ENCODE measurements around the gene LOC128125822.

LOC128125822 gene

GRCh38 chr6:63549076-63549475, 23.2 kb upstream of the LOC128125822 start:
- Histone ChIP-seq H3K9me3 (no peaks in the 10 kb centered on the region), H3K27ac (no peak overlapping the region), H3K4me1 (no peaks in the 10 kb centered on the region), H3K4me3 (no peak overlapping the region), H3K27me3 (no peaks in the 10 kb centered on the region), H3K36me3 (no peaks in the 10 kb centered on the region)
- TF ChIP-seq CTCF (IDR thresholded peaks at IDR 0.05) = no peak
- no peak for DNase-seq (ENCODE audit: low spot score)

DNA sequence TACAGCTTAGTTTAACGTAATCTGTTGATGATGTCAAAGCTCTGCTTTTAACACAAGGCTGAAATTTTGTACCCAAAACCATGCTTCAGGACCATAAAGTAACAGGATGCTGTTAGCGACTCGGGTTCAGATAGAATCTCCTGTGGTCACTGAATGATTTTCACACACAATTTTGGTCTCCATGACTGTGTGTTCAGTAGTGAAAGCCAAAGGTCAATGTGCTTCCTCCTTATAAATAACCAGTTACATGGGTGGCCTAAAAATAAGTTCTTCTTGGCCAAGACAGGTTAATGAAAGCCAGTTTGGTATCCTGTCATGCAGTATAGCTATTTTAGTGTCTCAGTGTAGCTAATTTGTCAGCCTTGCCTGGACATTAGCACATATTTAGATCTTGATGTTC, 19.1 kb upstream of the LOC128125822 start:
- H3K4me3 ChIP-seq = no peak overlapping the region
- H3K9me3 ChIP-seq = no peaks in the 10 kb centered on the region
- H3K36me3 ChIP-seq = no peaks in the 10 kb centered on the region
- no peaks in the 10 kb centered on the region for H3K27me3 ChIP-seq
- no peak for DNase-seq (ENCODE audit: low spot score)
- H3K4me1 ChIP-seq = no peaks in the 10 kb centered on the region
- no peak overlapping the region for H3K27ac ChIP-seq
- no peak for TF ChIP-seq CTCF (IDR thresholded peaks at IDR 0.05)

DNA sequence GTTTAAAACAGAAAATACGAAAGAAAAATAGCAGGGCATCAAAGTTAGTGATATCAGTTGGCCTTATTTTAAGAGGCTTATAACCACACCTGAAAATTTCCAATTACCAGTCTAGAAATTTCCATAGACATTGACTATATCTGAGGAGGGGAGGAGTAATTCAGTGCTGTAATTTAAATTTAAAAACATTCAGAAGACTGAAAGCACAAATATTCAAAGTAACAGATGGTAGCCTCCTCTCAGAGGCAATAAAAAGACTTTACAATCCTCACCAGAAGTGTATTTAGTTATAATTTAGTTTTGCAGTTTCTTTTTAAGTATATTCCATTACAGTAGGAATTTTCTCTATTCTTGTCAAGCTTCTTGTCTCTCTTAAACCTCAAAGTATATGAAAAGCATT, 18.4 kb upstream of the LOC128125822 start:
- no peaks in the 10 kb centered on the region for H3K36me3 ChIP-seq
- no peak overlapping the region for H3K4me3 ChIP-seq
- no peaks in the 10 kb centered on the region for H3K27me3 ChIP-seq
- no peak for TF ChIP-seq CTCF (IDR thresholded peaks at IDR 0.05)
- H3K27ac ChIP-seq = no peak overlapping the region
- DNase-seq (ENCODE audit: low spot score) = no peak
- no peaks in the 10 kb centered on the region for H3K4me1 ChIP-seq
- no peaks in the 10 kb centered on the region for H3K9me3 ChIP-seq

GRCh38 chr6:63554782-63555181, 17.5 kb upstream of the LOC128125822 start:
- DNase-seq (ENCODE audit: low spot score) = no peak
- Histone ChIP-seq H3K27ac (no peak overlapping the region), H3K9me3 (no peaks in the 10 kb centered on the region), H3K4me1 (no peaks in the 10 kb centered on the region), H3K27me3 (no peaks in the 10 kb centered on the region), H3K4me3 (no peak overlapping the region), H3K36me3 (no peaks in the 10 kb centered on the region)
- no peak for TF ChIP-seq CTCF (IDR thresholded peaks at IDR 0.05)

- DNase-seq (ENCODE audit: low spot score) = no peak
- no peak overlapping the region for H3K4me3 ChIP-seq
- no peaks in the 10 kb centered on the region for H3K4me1 ChIP-seq
- TF ChIP-seq CTCF (IDR thresholded peaks at IDR 0.05) = no peak
- H3K27ac ChIP-seq = no peak overlapping the region
- no peaks in the 10 kb centered on the region for H3K36me3 ChIP-seq
- H3K9me3 ChIP-seq = no peaks in the 10 kb centered on the region
- no peaks in the 10 kb centered on the region for H3K27me3 ChIP-seq
These were observed 15.9 kb upstream of the LOC128125822 start for GRCh38 chr6:63556369-63556768.

DNA sequence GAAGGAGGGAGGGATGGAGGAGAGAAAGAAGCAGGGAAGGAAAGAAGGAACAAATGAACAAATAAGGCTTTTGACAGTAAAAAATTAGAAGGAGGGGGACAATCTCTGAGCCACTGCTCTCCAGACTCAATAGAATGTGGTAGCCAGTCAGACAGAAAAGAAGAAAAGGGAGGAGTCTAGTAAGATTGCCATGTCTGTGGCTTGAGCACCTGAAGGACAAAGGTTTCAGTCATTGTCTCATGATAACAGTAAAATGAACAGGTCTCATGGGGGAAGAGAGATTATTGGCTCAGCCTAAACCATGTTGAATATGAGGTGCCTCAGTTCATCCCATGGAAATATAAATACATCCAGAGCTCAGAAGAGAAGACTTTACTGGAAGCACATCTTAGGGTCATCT, 14.0 kb upstream of the LOC128125822 start:
- H3K27me3 ChIP-seq = no peaks in the 10 kb centered on the region
- H3K4me3 ChIP-seq = no peak overlapping the region
- no peaks in the 10 kb centered on the region for H3K4me1 ChIP-seq
- H3K9me3 ChIP-seq = no peaks in the 10 kb centered on the region
- no peak overlapping the region for H3K27ac ChIP-seq
- DNase-seq (ENCODE audit: low spot score) = no peak
- H3K36me3 ChIP-seq = no peaks in the 10 kb centered on the region
- TF ChIP-seq CTCF (IDR thresholded peaks at IDR 0.05) = no peak
